Stimulated activated CD4-positive, alpha-beta T cell treated with anti-CD3 and anti-CD28 coated beads, Interleukin-2, amount 100 ng/mL, for 48 hours (primary cell): ENCODE results near the gene MRLN.
"Not testable (repeated sequence)": the region's sequence is repeated elsewhere in the genome, so short reads cannot be mapped to it uniquely, and the experiment has no call there.

ENCODE experiments used
- DNase-seq, 2 donors: peaks; one replicate each; pipeline ENCODE4 v3.0.0-alpha.2; 2020

The MRLN gene

DNA sequence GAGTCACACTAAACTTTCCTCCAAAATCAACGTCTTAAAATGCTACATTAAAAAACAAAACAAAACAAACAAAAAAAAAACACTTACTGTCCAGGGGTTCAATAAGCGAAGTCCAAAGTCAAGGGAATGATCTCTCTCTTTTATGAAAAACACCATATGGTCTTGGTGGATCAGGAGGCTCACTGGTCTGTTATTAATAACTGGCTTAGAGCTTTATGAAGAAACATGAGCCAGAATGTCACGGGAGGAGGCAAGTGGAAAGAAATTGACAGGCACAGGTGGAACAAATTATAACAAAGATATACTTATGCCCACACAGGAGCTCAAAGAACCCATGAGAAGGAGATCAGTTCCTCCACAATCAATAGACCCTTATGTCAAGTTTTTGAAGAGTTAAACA, at the start of gene MRLN:
MRLN (minus strand) TSS at position 189 of the 400 bp plus-strand sequence.
- DNase-seq, result no peak

- no peak for DNase-seq
These were observed 47.9 kb upstream of the MRLN start for GRCh38 chr10:59801171-59801570.

DNA sequence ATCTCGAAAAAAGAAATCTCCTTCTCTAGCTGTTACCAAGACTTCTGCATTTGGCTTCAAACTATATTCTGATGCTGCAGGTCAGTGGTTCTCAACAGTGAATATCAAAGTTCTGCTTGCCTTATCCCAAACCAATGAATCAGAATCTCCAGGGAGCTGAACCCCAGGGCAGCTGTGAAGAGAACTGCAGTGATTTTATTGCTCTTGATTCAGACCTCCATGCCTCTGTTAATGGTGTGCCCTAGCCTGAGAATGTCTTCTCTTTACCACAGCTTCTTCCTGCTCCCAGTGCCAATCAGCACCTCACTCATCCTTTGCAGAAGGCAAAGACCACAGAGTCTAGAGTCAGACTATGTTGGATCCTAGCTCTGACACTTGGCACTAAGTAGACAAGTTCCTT, 46.2 kb upstream of the MRLN start:
- DNase-seq, result no peak

- no peak for DNase-seq
These were observed 40.7 kb upstream of the MRLN start for GRCh38 chr10:59793919-59794318.

- DNase-seq, result no peak
These were observed 39.6 kb upstream of the MRLN start for GRCh38 chr10:59792812-59793211.

DNA sequence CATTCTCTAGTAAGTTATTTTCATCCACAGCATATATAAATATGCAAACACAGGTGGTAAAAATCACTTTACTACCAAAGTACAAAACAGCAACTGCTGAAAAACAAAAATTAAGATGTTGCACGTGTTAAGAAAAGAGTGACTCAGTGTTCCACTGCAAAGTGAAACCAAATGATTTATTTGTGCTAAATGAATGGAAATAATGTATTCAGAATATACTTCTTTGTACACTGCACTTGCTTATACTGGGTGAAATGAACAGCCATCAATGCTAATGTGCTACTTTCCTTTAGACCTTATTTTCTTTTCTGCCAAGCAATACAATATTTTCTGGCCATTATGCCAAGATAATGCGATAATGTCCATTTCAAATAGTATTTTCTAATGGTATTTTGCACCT, 38.3 kb upstream of the MRLN start:
- DNase-seq, result no peak

DNA sequence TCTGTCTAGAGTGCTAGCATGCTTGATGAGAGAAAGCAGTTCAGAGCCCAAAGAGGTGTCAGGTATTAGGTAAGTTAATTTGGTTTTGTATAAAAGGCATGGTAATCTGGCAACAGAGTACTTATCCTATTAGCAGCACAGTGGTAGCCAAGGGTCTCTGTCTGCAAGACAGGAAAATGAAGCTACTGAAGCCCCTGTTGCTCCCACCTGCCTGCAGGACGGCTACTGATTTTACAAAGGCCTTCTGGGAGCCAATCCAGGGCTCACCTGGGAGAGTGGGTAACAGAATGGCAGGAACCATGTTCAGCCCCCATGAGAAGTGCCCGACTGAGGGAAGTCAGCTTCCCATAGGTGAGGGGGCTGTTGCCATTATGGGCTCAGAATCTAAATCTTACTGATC, 36.8 kb upstream of the MRLN start:
- DNase-seq, result not testable (repeated sequence)

- DNase-seq, result not testable (repeated sequence)
These were observed 35.7 kb upstream of the MRLN start for GRCh38 chr10:59788914-59789313.

GRCh38 chr10:59787032-59787431, 33.8 kb upstream of the MRLN start:
- not testable (repeated sequence) for DNase-seq

DNA sequence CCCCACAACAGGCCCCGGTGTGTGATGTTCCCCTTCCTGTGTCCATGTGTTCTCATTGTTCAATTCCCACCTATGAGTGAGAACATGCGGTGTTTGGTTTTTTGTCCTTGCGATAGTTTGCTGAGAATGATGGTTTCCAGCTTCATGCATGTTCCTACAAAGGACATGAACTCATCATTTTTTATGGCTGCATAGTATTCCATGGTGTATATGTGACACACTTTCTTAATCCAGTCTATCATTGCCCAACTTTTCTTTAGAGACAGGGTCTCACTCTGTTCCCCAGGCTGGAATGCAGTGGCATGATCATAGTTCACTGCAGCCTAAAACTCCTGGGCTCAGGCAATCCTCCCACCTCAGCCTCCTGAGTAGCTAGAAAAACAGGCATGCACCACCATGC, 32.2 kb upstream of the MRLN start:
- not testable (repeated sequence) for DNase-seq

DNA sequence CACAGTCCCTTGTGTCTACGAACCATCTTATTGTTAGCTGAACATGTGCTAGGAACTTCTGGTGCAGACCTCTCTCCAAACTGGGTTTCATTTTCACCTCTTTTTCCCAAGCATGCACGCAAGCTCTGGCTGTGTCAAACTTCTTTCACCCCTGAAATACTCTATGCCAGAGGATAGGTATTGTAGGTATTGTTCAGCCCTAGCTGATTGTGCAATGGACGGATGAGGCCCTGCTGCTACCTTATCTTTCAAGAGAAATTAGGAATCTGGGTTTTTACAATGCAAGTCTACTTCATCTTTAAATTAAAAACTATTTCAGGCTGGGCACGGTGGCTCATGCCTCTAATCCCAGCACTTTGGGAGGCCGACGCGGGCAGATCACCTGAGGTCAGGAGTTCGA, 28.3 kb upstream of the MRLN start:
- no peak for DNase-seq

- no peak for DNase-seq
These were observed 26.7 kb upstream of the MRLN start for GRCh38 chr10:59779756-59780533.

GRCh38 chr10:59774451-59774850, 21.2 kb upstream of the MRLN start:
- no peak for DNase-seq

- no peak for DNase-seq
These were observed 19.8 kb upstream of the MRLN start for GRCh38 chr10:59773088-59773487.

- no peak for DNase-seq
These were observed 18.0 kb upstream of the MRLN start for GRCh38 chr10:59771162-59771807.

GRCh38 chr10:59770689-59771088, 17.4 kb upstream of the MRLN start:
- DNase-seq, result no peak

DNA sequence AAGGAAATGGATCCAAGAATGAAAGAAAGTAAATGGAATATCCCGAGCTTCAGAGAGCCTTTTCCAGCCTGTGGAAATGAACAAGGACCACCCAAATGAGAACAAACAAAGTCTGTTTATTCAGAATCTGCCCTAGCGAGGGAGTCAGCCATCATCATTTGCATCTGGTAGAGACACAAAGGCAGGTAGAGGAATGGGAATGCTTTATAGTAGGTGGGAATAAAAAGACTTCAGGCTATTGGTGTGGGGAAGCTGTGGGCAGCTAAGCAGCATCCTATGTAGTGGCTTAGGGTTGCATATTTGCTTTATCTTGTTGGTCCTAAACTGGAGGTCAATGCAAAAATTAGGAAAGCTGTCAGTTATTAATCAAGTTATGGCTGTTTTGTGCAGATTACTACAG, 9.2 kb upstream of the MRLN start:
- DNase-seq, result no peak

GRCh38 chr10:59757966-59758365, 4.7 kb upstream of the MRLN start:
- DNase-seq, result no peak

GRCh38 chr10:59754951-59755350, 1.7 kb upstream of the MRLN start:
- DNase-seq, result no peak

DNA sequence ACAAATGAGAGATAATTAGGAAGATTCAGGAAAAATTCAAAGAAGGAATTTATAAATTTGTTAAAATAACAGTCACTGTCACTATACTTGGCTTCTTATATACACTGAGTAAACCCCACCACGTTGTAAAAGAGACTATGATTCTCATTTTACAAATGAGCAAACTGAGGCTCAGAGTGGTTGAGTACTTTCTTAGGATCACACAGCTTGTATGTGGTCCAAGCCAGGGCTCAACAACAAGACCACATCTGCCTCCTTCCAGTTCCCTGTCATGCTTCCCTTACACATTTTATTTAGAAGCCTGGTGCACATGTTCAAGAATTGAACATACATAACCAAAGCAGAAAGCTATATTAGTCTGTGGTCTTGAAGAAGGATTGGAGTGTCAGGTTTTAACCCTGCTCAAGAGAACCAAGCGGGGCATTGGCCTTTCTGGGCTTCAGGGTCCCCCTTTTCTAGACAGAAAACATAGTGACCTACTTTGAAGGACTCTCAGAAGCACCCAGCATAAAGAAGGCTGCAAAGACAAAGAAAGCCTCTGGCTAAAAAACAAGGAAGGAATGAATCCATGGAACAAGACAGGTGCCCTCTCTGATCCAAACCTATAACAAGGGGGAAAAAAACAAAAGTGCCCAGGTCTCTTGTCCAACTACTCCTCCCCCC, 846 bp downstream of the MRLN start:
- DNase-seq, result no peak

DNA sequence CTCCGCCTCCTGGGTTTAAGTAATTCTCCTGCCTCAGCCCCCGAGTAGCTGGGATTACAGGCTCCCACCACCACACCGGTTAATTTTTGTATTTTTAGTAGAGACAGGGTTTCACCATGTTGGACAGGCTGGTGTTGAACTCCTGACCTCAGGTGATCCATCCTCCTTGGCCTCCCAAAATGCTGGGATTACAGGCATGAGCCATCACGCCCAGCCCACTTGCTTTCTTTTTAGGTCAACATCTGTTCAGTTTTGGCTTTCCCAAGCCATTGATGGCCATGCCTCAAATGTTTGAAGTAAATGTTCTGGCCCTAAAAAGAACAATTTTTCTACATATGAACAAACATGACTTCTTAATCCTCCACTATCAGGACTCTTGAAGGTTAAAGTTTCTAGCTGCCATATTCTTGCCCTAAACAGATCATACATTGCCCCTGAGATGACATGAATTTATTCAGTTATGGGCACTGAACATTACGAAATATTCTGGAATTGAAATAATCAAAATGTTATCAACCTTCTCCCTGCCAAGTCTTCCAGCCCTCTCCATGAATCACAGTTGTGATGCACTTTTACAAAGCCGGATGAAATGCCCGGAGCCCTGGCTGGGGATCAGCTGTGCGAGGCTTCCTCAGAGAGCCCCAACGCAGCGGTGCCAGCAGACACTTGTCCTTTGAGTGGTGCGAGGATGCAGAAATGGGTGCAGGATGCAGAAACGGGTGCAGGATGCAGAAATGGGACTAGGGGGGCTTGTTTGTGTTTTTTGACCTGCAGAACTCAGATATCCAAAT, 2.9 kb downstream of the MRLN start:
- no peak for DNase-seq

DNA sequence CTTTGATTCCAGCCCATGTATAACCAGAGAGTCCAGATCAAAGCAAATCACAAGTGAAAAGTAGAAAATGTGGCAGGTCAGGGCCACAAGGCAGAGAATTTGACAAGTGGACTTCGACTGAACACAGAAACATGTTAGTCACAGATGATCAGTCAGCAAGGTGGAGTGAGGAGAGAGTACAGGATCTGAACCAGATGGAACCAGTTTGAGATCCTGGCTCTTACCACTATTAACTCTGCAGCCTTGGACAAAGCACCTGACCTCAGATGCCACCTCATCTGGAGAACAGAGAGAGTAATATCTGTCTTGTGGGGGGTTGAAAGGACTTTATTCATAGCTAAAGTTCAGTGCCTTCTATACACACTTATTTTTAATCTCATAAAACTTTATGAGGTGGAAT, 4.4 kb downstream of the MRLN start:
- no peak for DNase-seq

GRCh38 chr10:59745163-59745650, 8.0 kb downstream of the MRLN start:
- DNase-seq, result no peak
